OCI-LY1 (cell line): ENCODE results near the gene TECPR2.

Experiments used
- H2AFZ ChIP-seq: fragments of 200-600 bp; sonication (generic), shearing (Covaris generic); 2 replicates; pipeline ENCODE4 v1.6.0; 2014; ENCODE audit warnings: antibody characterized with exemption, mild to moderate bottlenecking, low read length
- H3F3A ChIP-seq: fragments of 200-600 bp; sonication (generic), shearing (Covaris generic); 2 replicates; pipeline ENCODE4 v1.6.0; 2014; ENCODE audit warnings: mild to moderate bottlenecking, antibody characterized with exemption, low read length, moderate library complexity; ENCODE audit not compliant: insufficient read depth
- H3K27ac ChIP-seq: fragments of 200-600 bp; sonication (generic); 2 replicates; pipeline ENCODE4 v1.5.1; 2014; ENCODE audit warnings: low read length, mixed run types, mild to moderate bottlenecking, low read depth; ENCODE audit not compliant: poor library complexity, severe bottlenecking
- H3K27me3 ChIP-seq: fragments of 200-600 bp; sonication (generic); 2 replicates; pipeline ENCODE4 v1.6.0; 2014; ENCODE audit warnings: antibody characterized with exemption, mild to moderate bottlenecking, low read length, moderate library complexity; ENCODE audit not compliant: insufficient read depth
- H3K36me3 ChIP-seq: fragments of 200-600 bp; sonication (generic); 2 replicates; pipeline ENCODE4 v1.6.1; 2014; ENCODE audit warnings: mild to moderate bottlenecking, antibody characterized with exemption, low read length, moderate library complexity, mixed read lengths; ENCODE audit not compliant: insufficient read depth
- H3K4me1 ChIP-seq: fragments of 200-600 bp; sonication (generic); 2 replicates; pipeline ENCODE4 v1.5.1; 2014; ENCODE audit warnings: mild to moderate bottlenecking, low read length, moderate library complexity; ENCODE audit not compliant: insufficient read depth, severe bottlenecking
- H3K4me2 ChIP-seq: fragments of 200-600 bp; sonication (generic), shearing (Covaris generic); 2 replicates; pipeline ENCODE4 v1.6.1; 2014; ENCODE audit warnings: low read length
- H3K4me3 ChIP-seq: fragments of 200-600 bp; sonication (generic); 2 replicates; pipeline ENCODE4 v1.5.1; 2014; ENCODE audit warnings: low read length, low read depth, mild to moderate bottlenecking, mixed read lengths; ENCODE audit not compliant: poor library complexity, severe bottlenecking
- H3K79me2 ChIP-seq: fragments of 200-600 bp; shearing (Covaris generic); 2 replicates; pipeline ENCODE4 v1.6.1; 2016; ENCODE audit warnings: mixed run types, low read length, mixed read lengths; ENCODE audit not compliant: insufficient read depth
- H3K9ac ChIP-seq: fragments of 200-600 bp; sonication (generic), shearing (Covaris generic); 2 replicates; pipeline ENCODE4 v1.6.1; 2014; ENCODE audit warnings: mild to moderate bottlenecking, low read length, mixed read lengths
- H3K9me2 ChIP-seq: fragments of 200-600 bp; sonication (generic), shearing (Covaris generic); 2 replicates; pipeline ENCODE4 v1.6.1; 2014; ENCODE audit warnings: low read depth, mild to moderate bottlenecking, low read length, mixed read lengths
- H3K9me3 ChIP-seq: fragments of 200-600 bp; shearing (Covaris generic); 2 replicates; pipeline ENCODE4 v1.6.1; 2014; ENCODE audit warnings: low read length, mixed read lengths
- H4K20me1 ChIP-seq: fragments of 200-600 bp; sonication (generic), shearing (Covaris generic); 2 replicates; pipeline ENCODE4 v1.6.0; 2016; ENCODE audit warnings: mild to moderate bottlenecking, low read length; ENCODE audit not compliant: insufficient read depth
- CTCF ChIP-seq: fragments of 200-600 bp; sonication (generic), shearing (Covaris generic); IDR thresholded peaks from 2 replicates; pipeline ENCODE4 v1.5.1; 2017; ENCODE audit warnings: mild to moderate bottlenecking, antibody characterized with exemption, low read length, moderate library complexity, mixed read lengths
- EZH2 ChIP-seq: fragments of 200-600 bp; sonication (generic), shearing (Covaris generic); IDR thresholded peaks from 2 replicates; pipeline ENCODE4 v1.8.0; 2017; ENCODE audit warnings: borderline replicate concordance, mixed run types, mild to moderate bottlenecking, antibody characterized with exemption, low read length, moderate library complexity, mixed read lengths

The TECPR2 gene

GRCh38 chr14:102450206-102451063, 87.7 kb downstream of the TECPR2 start:
- H3K79me2 ChIP-seq, result no peaks in the 10 kb centered on the region
- H3K4me1 ChIP-seq, result no peaks in the 10 kb centered on the region
- no peaks in the 10 kb centered on the region for H3K9me2 ChIP-seq
- H3K4me2 ChIP-seq, result no peak overlapping the region
- no peaks in the 10 kb centered on the region for H3K36me3 ChIP-seq
- H2AFZ ChIP-seq, result no peak overlapping the region
- no peak for TF ChIP-seq CTCF
- TF ChIP-seq EZH2, result no peak
- no peaks in the 10 kb centered on the region for H3F3A ChIP-seq
- no peaks in the 10 kb centered on the region for H3K9me3 ChIP-seq
- H3K9ac ChIP-seq, result no peak overlapping the region
- no peak overlapping the region for H3K4me3 ChIP-seq
- no peaks in the 10 kb centered on the region for H3K27me3 ChIP-seq
- H4K20me1 ChIP-seq, result no peaks in the 10 kb centered on the region
- H3K27ac ChIP-seq, result no peak overlapping the region

- no peaks in the 10 kb centered on the region for H3K4me1 ChIP-seq
- no peak overlapping the region for H3K9ac ChIP-seq
- H2AFZ ChIP-seq, result no peak overlapping the region
- TF ChIP-seq CTCF (no peak), EZH2 (no peak)
- no peaks in the 10 kb centered on the region for H4K20me1 ChIP-seq
- no peaks in the 10 kb centered on the region for H3K79me2 ChIP-seq
- no peaks in the 10 kb centered on the region for H3F3A ChIP-seq
- H3K27me3 ChIP-seq, result no peaks in the 10 kb centered on the region
- no peak overlapping the region for H3K4me2 ChIP-seq
- no peaks in the 10 kb centered on the region for H3K9me3 ChIP-seq
- no peaks in the 10 kb centered on the region for H3K36me3 ChIP-seq
- no peaks in the 10 kb centered on the region for H3K9me2 ChIP-seq
- no peak overlapping the region for H3K4me3 ChIP-seq
- no peak overlapping the region for H3K27ac ChIP-seq
These were observed 88.3 kb downstream of the TECPR2 start for GRCh38 chr14:102451064-102451352.

- Histone ChIP-seq H3K36me3 (no peaks in the 10 kb centered on the region), H3K79me2 (no peaks in the 10 kb centered on the region), H3K27me3 (no peaks in the 10 kb centered on the region), H3K9me2 (no peaks in the 10 kb centered on the region), H3F3A (no peaks in the 10 kb centered on the region), H3K4me1 (no peaks in the 10 kb centered on the region), H2AFZ (no peak overlapping the region), H3K4me3 (no peak overlapping the region), H3K4me2 (no peak overlapping the region), H3K9ac (no peak overlapping the region), H3K27ac (no peak overlapping the region), H3K9me3 (no peaks in the 10 kb centered on the region), H4K20me1 (no peaks in the 10 kb centered on the region)
- TF ChIP-seq EZH2, result no peak
- no peak for TF ChIP-seq CTCF
These were observed 89.6 kb downstream of the TECPR2 start for GRCh38 chr14:102452302-102452701.
